Right lobe of liver (tissue), 4 donors: ENCODE measurements around the gene NUP210.

Source experiments
- POLR2A ChIP-seq: fragments of 450-650 bp; IDR thresholded peaks from one replicate; pipeline ENCODE4 v1.6.1; 2017; ENCODE audit warnings: antibody characterized with exemption, mild to moderate bottlenecking
- TF ChIP-seq, protein P1 (sequence below), 4 donors: fragments of 200-600 bp in 3 of 4; fragments of 450-650 bp in 1 of 4; IDR thresholded peaks; one replicate each; pipeline versions ENCODE4 v1.5.1 to v1.8.0; 2016 to 2022; ENCODE audit warnings: antibody characterized with exemption in 4 of 4, mild to moderate bottlenecking in 2 of 4
- donor health status: DM: no; HTN: no; CAD: no.
- donor health status: DM: no; HTN: no; CAD: no.
- donor health status: DM: no; HTN: yes; CAD: no.

DNA sequence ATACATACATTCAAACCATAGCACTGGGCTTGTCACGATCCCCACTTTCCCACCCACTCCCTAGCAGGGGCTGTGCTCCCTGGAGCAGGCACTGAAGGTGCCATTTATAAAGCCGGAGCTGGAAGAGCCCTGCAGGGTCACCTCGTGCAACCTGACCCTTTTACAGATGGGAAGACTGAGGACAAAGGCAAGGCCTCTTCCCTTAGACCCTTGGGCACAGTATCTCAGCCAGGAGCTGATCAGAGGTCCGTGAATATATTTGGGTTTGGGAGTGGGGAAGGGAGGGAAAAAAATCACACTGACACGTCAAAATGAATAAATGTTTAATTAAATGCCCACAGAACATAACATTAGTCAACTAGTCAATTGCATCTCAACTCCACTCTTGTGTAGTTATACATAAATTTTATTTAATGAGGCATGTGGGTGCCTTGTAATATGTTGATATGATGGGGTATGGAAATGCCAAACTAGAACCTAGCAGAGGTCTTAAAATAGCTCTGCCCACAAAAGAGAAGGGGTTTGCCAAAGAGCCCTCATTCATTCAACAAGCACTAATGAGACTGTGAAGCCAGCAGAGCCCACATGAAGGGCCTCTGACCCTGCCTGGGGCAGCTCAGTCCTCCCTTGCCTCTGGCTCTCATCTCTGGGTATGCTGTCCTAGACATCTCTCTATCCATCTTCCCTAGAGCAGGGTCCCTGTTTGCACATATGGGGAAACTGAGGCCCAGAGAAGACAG, 119.4 kb downstream of the NUP210 start:
- TF ChIP-seq, protein P1, sequence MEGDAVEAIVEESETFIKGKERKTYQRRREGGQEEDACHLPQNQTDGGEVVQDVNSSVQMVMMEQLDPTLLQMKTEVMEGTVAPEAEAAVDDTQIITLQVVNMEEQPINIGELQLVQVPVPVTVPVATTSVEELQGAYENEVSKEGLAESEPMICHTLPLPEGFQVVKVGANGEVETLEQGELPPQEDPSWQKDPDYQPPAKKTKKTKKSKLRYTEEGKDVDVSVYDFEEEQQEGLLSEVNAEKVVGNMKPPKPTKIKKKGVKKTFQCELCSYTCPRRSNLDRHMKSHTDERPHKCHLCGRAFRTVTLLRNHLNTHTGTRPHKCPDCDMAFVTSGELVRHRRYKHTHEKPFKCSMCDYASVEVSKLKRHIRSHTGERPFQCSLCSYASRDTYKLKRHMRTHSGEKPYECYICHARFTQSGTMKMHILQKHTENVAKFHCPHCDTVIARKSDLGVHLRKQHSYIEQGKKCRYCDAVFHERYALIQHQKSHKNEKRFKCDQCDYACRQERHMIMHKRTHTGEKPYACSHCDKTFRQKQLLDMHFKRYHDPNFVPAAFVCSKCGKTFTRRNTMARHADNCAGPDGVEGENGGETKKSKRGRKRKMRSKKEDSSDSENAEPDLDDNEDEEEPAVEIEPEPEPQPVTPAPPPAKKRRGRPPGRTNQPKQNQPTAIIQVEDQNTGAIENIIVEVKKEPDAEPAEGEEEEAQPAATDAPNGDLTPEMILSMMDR (IDR thresholded peaks at IDR 0.05): no peak
- no peak for TF ChIP-seq POLR2A
